SK-N-MC (cell line): ENCODE data around the gene SLC1A3.

Experiments used
- EZH2 ChIP-seq: fragments of 200-600 bp; sonication (generic); IDR thresholded peaks from one replicate; pipeline ENCODE4 v1.6.1; 2017; ENCODE audit warnings: antibody characterized with exemption
- FOXP2 ChIP-seq: optimal IDR thresholded peaks from 2 replicates; pipeline ENCODE3; 2011; ENCODE audit warnings: mild to moderate bottlenecking, moderate library complexity; ENCODE audit not compliant: insufficient read depth; ENCODE audit errors: extremely low read length, control extremely low read depth
- POLR2AphosphoS5 ChIP-seq: IDR thresholded peaks from 2 replicates; pipeline ENCODE4 v1.6.1; 2012; ENCODE audit warnings: mild to moderate bottlenecking, low read depth, low read length, borderline replicate concordance

DNA sequence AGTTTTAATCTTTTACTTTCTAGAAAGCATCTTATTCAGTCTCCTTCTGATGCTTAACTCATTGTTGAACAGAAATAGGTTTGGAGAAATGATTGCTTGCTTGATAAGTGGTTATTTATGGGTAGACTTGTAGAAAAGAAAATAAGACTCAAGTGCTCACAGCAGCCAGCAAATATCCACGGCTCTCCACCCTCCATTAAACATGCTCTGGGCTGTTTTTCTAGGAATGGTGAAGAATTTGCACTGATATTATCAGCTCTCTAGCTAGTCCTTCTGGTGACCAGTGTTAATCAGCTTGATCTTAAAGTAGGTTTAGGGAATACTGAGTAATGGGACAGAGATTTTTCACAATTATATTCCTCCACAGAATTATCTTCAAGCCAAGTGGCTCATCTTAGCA is 60.6 kb downstream of the SLC1A3 start:
- TF ChIP-seq EZH2 (no peak), POLR2AphosphoS5 (no peak), FOXP2 (no peak)
